Measurements from ENCODE around the gene POC1B. TPM values are rescaled to one million over a fixed set of nuclear protein-coding genes. Genes with fewer than 3 reads are reported as not detected.

Gene POC1B
- polyA plus RNA-seq, 6 donors from 2014 or later: 41.2 to 65.8 (median 45.1) TPM

DNA sequence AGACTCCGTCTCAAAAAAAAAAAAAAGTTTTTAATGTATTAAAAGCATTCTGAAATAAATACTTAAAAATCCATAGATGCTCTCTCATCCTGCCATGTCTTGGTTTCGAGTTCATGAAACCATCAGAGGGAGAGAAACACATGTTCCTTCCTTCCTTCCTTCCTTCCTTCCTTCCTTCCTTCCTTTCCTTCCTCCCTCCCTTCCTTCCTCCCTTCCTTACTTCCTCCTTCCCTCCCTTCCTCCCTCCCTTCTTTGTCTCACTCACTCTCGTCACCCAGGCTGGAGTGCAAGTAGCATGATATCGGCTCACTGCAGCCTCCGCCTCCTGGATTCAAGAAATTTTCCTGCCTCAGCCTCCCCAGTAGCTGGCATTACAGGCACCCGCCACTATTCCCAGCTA is 113.2 kb downstream of the POC1B start:
- DNase-seq: no peak
- no peak for ATAC-seq (ENCODE audit: low read depth in 2 of 2)
- Mint-ChIP-seq H3K4me1 (peaks cover 0 to 3% (median 0%) of the 10 kb centered on the region in 3 donors), H3K9me3 (peaks cover 0 to 3% (median 0%) of the 10 kb centered on the region in 7 donors), H3K36me3 (peaks cover 0 to 4% of the 10 kb centered on the region in 2 donors), H3K27me3 (no peaks in the 10 kb centered on the region), H3K27ac (peak overlapping the region in 1 of 6 donors; percentile 52), H3K4me3 (no peak overlapping the region)

DNA sequence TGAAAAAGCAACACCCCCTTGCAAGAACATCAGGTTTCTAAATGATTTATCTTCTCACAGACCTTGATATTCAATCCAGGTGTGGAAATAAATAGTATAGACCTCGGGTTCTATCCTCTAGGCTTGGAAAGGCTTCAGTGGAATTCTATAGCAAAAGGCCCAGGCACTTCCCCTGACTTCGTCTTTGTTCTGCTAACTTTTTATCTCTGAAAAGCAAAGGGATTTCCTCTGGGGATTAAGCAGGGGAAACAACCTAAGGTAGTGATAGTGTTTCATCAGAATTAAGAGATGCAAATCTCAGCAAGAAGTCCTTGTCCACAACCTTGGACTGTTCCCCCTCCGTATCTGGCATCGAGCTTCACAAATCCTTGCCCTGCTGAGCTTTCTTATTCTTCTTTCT is 114.0 kb downstream of the POC1B start:
- ATAC-seq (ENCODE audit: low read depth in 2 of 2) (no peak), DNase-seq (no peak)
- Mint-ChIP-seq H3K27ac (no peak overlapping the region), H3K27me3 (no peaks in the 10 kb centered on the region), H3K9me3 (peaks cover 0 to 3% (median 0%) of the 10 kb centered on the region in 7 donors), H3K4me3 (no peak overlapping the region), H3K4me1 (peaks cover 0 to 3% (median 0%) of the 10 kb centered on the region in 3 donors), H3K36me3 (peaks cover 0 to 4% of the 10 kb centered on the region in 2 donors)

DNA sequence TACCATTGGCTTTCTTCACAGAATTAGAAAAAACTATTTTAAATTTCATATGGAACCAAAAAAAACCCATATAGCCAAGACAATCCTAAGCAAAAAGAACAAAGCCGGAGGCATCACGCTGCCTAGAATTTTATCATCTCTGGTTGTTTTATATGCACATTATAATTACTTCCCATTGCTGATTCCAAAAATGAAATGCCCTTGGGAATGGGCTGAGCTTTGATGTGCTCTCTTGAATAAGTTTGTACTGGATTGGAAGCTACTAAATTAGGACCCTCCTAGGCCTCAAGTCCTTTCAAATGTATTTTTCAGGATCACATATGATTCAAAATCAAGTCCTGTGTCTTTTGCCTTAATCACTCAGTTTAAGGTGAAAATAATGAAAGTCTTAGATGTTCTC is 114.6 kb downstream of the POC1B start:
- Mint-ChIP-seq H3K4me1 (peaks cover 0 to 3% (median 0%) of the 10 kb centered on the region in 3 donors), H3K9me3 (peaks cover 0 to 3% (median 0%) of the 10 kb centered on the region in 7 donors), H3K36me3 (peaks cover 0 to 4% of the 10 kb centered on the region in 2 donors), H3K27me3 (no peaks in the 10 kb centered on the region), H3K4me3 (no peak overlapping the region), H3K27ac (no peak overlapping the region)
- no peak for DNase-seq
- no peak for ATAC-seq (ENCODE audit: low read depth in 2 of 2)

DNA sequence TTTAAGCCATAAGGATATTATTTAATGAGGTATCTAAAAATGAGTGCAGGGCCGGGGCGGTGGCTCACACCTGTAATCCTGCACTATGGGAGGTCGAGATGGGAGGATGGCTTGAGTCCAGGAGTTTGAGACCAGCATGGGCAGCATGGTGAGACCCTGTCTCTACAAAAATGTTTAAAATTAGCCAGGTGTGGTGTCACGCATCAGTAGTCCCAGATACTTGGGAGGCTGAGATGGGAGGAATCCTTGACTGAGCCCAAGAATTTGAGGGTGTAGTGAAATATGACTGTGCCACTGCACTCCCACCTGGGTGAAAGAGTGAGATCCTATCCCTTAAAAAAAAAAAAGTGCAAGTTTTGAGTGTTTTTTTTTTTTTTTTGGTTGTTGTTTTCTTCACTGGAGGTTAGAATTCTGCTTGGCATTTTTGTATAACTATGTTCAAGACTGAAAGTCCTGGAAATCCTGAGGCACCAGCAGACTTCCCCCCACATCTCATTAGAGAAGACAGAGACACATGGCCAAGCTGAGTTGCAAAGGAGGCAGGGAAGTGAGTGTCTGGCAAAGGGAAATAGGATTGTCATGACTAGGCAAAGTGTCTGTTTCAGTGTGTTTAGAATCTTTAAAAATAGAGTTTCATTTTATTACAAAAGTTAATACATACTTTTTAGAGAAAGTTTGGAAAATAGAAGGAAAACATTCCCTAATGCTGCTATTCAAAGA is 120.1 kb downstream of the POC1B start:
- no peak for DNase-seq
- Mint-ChIP-seq H3K4me3 (no peak overlapping the region), H3K36me3 (peaks cover 4 to 14% of the 10 kb centered on the region in 2 donors), H3K27me3 (no peaks in the 10 kb centered on the region), H3K27ac (no peak overlapping the region), H3K9me3 (peaks cover 0 to 4% (median 0%) of the 10 kb centered on the region in 7 donors), H3K4me1 (no peaks in the 10 kb centered on the region)
- ATAC-seq (ENCODE audit: low read depth in 2 of 2): no peak

DNA sequence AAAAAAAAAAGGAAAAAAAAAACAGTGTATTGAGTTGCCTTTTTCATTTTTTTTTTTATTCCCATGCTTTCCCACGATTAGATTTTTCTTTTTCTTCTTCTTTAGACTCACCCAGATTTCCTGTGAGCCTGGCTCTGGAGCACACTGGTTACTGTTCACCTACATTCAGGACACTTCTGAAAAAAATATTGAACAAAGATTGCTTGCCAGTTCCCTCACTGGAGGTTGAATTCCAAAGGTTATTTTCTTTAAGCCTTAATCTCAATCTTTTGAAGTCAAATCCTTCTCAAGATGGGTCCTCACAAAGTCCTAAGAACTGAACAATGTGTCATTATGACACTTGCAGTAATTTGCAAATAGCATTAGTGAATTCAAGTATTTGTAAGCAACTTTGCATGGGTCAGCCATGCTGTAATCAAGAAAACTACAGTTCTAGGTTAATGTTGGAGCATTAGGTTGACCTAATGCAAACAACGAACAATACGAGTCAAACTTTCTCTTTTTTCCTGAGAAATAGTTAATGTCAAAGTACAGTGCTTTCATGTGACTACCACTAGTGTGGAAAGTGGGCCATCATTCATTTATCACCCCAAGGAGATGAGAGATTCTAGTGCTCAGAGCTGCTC is 124.3 kb downstream of the POC1B start:
- H3K4me1 Mint-ChIP-seq: peaks cover 5 to 12% (median 9%) of the 10 kb centered on the region in 3 donors

GRCh38 chr12:89400415-89400814 is 125.4 kb downstream of the POC1B start:
- no peak overlapping the region for H3K4me3 Mint-ChIP-seq
- H3K27ac Mint-ChIP-seq: peak overlapping the region in 1 of 6 donors; percentile 44
- peaks cover 0 to 2% (median 0%) of the 10 kb centered on the region in 7 donors for H3K9me3 Mint-ChIP-seq
- H3K4me1 Mint-ChIP-seq: peaks cover 5 to 12% (median 9%) of the 10 kb centered on the region in 3 donors
- DNase-seq (no peak), ATAC-seq (ENCODE audit: low read depth in 2 of 2) (no peak)
- peaks cover 4 to 14% of the 10 kb centered on the region in 2 donors for H3K36me3 Mint-ChIP-seq
- no peaks in the 10 kb centered on the region for H3K27me3 Mint-ChIP-seq

More for the DNA sequence above, 124.3 kb downstream of the POC1B start:
- Mint-ChIP-seq H3K4me3 (no peak overlapping the region), H3K27me3 (no peaks in the 10 kb centered on the region), H3K27ac (peak overlapping the region in 1 of 6 donors; percentile 1), H3K36me3 (peaks cover 4 to 14% of the 10 kb centered on the region in 2 donors), H3K9me3 (peaks cover 0 to 2% (median 0%) of the 10 kb centered on the region in 7 donors)
- no peak for DNase-seq
- ATAC-seq (ENCODE audit: low read depth in 2 of 2): no peak

GRCh38 chr12:89395712-89396111 is 130.1 kb downstream of the POC1B start:
- ATAC-seq (ENCODE audit: low read depth in 2 of 2): no peak
- Mint-ChIP-seq H3K4me3 (no peak overlapping the region), H3K27me3 (no peaks in the 10 kb centered on the region)

DNA sequence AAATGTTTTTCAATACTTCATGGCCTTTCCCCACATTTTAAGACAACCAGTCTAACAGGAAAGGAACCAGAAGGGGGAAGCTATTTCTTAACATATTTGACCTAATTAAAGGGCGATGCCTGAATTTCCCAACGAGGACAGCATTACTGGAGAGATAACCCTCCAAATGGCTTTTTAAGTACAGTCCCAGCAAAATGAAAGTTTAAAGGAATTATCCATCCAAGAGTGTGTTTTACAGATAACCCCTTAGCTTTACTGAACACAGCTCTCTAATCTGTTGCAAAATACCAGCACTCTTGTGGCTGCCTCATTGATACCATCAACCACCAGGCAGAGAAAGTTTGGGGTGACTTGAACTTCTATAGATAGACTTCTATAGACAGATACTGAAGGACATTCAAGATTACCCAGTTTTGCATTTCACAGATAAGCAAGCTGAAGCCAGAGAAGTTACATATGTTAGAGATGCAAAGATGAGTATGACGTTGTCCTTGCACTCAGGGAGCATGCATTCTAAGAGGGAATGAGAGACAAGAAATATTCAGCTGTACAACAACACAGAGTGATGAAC is 132.2 kb downstream of the POC1B start:
- no peak overlapping the region for H3K4me3 Mint-ChIP-seq
- peaks cover 16 to 33% (median 27%) of the 10 kb centered on the region in 3 donors for H3K4me1 Mint-ChIP-seq
- no peak for ATAC-seq (ENCODE audit: low read depth in 2 of 2)
- H3K36me3 Mint-ChIP-seq: no peaks in the 10 kb centered on the region
- H3K27ac Mint-ChIP-seq: no peak overlapping the region
- no peaks in the 10 kb centered on the region for H3K9me3 Mint-ChIP-seq
- no peak for DNase-seq
- no peaks in the 10 kb centered on the region for H3K27me3 Mint-ChIP-seq

More at GRCh38 chr12:89395712-89396111, 130.1 kb downstream of the POC1B start:
- DNase-seq: no peak
- Mint-ChIP-seq H3K36me3 (no peaks in the 10 kb centered on the region), H3K27ac (peak overlapping the region in 1 of 6 donors; percentile 27), H3K9me3 (no peaks in the 10 kb centered on the region), H3K4me1 (peaks cover 6 to 20% (median 12%) of the 10 kb centered on the region in 3 donors)

GRCh38 chr12:89392391-89392790 is 133.5 kb downstream of the POC1B start:
- no peak for DNase-seq
- Mint-ChIP-seq H3K27ac (peak overlapping the region in 1 of 6 donors; percentile 49), H3K36me3 (no peaks in the 10 kb centered on the region), H3K9me3 (no peaks in the 10 kb centered on the region), H3K27me3 (no peaks in the 10 kb centered on the region), H3K4me3 (no peak overlapping the region), H3K4me1 (peaks cover 12 to 22% (median 19%) of the 10 kb centered on the region in 3 donors)
- ATAC-seq (ENCODE audit: low read depth in 2 of 2): no peak

GRCh38 chr12:89391726-89392336 is 134.0 kb downstream of the POC1B start:
- H3K36me3 Mint-ChIP-seq: no peaks in the 10 kb centered on the region
- no peak overlapping the region for H3K4me3 Mint-ChIP-seq
- H3K27me3 Mint-ChIP-seq: no peaks in the 10 kb centered on the region
- H3K4me1 Mint-ChIP-seq: peaks cover 12 to 22% (median 19%) of the 10 kb centered on the region in 3 donors
- DNase-seq: no peak
- ATAC-seq (ENCODE audit: low read depth in 2 of 2): no peak
- H3K9me3 Mint-ChIP-seq: no peaks in the 10 kb centered on the region
- peak overlapping the region in 2 of 6 donors; percentile 36 to 49 for H3K27ac Mint-ChIP-seq

GRCh38 chr12:89390802-89391673 is 134.8 kb downstream of the POC1B start:
- H3K4me1 Mint-ChIP-seq: peaks cover 12 to 22% (median 19%) of the 10 kb centered on the region in 3 donors
- no peak overlapping the region for H3K27ac Mint-ChIP-seq
- no peaks in the 10 kb centered on the region for H3K9me3 Mint-ChIP-seq
- H3K27me3 Mint-ChIP-seq: no peaks in the 10 kb centered on the region
- ATAC-seq (ENCODE audit: low read depth in 2 of 2) (no peak), DNase-seq (no peak)
- H3K36me3 Mint-ChIP-seq: no peaks in the 10 kb centered on the region
- H3K4me3 Mint-ChIP-seq: peak overlapping the region in 1 of 8 donors; percentile 74

DNA sequence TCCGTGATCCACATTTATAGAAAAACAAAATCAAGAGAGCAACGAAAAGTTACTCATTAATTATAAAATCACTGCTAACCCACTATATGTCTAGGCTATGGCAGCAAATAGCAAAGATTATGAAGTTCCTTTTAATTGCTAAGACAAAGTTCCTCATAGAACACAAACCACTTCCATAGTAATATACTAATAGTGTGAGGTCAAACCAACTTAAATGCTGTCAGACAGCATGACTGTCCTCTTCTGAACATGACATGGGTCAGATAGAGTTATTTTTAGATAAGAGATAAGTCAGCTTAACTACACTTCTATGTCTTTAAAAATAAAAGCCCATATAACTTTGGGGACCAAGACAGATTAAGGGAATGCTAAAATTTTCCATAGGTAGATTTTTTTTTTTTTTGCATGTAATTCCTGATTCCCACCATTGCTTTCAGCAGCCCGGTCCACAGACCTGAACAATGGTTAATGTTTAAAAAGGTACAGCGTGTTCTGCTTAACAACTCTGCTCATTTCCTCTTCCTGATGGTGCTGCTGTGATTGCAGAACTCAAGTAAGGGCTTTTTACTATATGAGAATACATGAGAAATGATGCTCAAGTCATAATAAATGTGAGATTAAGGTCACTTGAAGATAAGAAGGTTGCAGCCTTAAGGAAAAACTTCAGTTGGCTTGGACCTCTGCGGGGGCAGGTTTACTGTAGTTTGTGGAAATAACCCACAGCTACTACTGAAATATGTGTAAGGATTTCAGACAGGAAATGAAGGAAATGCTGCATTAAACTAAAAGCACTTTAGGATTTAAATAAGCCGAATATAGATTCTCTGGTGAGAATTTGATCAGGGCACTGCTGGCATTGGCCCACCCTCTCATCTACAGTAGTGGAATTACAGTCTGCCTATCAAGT is 135.8 kb downstream of the POC1B start:
- DNase-seq: no peak

More for the DNA sequence above, 135.8 kb downstream of the POC1B start:
- peaks cover 12 to 22% (median 19%) of the 10 kb centered on the region in 3 donors for H3K4me1 Mint-ChIP-seq
- peak; percentile 48 to 63 for ATAC-seq (ENCODE audit: low read depth in 2 of 2)
- peak overlapping the region in 5 of 8 donors; percentile 7 to 42 (median 26) for H3K4me3 Mint-ChIP-seq
- peak overlapping the region in 1 of 6 donors; percentile 13 for H3K27ac Mint-ChIP-seq
- no peaks in the 10 kb centered on the region for H3K36me3 Mint-ChIP-seq
- H3K27me3 Mint-ChIP-seq: no peaks in the 10 kb centered on the region
- no peaks in the 10 kb centered on the region for H3K9me3 Mint-ChIP-seq
